Measurements from ENCODE around the gene TCF7L1.

TCF7L1 gene

GRCh38 chr2:85257970-85258605 lies 124.9 kb downstream of the TCF7L1 start:
- no peak overlapping the region for H3K27ac Mint-ChIP-seq
- no peak overlapping the region for H3K4me3 Mint-ChIP-seq
- H3K4me1 Mint-ChIP-seq (ENCODE audit: low read depth), result no peaks in the 10 kb centered on the region
- peaks cover 7% of the 10 kb centered on the region for H3K27me3 Mint-ChIP-seq
- no peaks in the 10 kb centered on the region for H3K9me3 Mint-ChIP-seq
- no peaks in the 10 kb centered on the region for H3K36me3 Mint-ChIP-seq (ENCODE audit: low read depth)
- intact Hi-C loops (cut with micrococcal nuclease), result no loop called here

- intact Hi-C loops (cut with micrococcal nuclease), result no loop called here
- Mint-ChIP-seq H3K9me3 (no peaks in the 10 kb centered on the region), H3K4me1 (ENCODE audit: low read depth) (no peaks in the 10 kb centered on the region), H3K4me3 (no peak overlapping the region), H3K27me3 (peaks cover 11% of the 10 kb centered on the region), H3K36me3 (ENCODE audit: low read depth) (no peaks in the 10 kb centered on the region), H3K27ac (no peak overlapping the region)
These were observed 126.0 kb downstream of the TCF7L1 start for GRCh38 chr2:85259101-85259590.

GRCh38 chr2:85259879-85260278 lies 126.7 kb downstream of the TCF7L1 start:
- H3K4me3 Mint-ChIP-seq, result no peak overlapping the region
- no peak overlapping the region for H3K27ac Mint-ChIP-seq
- no peaks in the 10 kb centered on the region for H3K9me3 Mint-ChIP-seq
- H3K27me3 Mint-ChIP-seq, result peaks cover 9% of the 10 kb centered on the region
- H3K4me1 Mint-ChIP-seq (ENCODE audit: low read depth), result no peaks in the 10 kb centered on the region
- intact Hi-C loops (cut with micrococcal nuclease), result no loop called here
- H3K36me3 Mint-ChIP-seq (ENCODE audit: low read depth), result no peaks in the 10 kb centered on the region

GRCh38 chr2:85263591-85263990 lies 130.4 kb downstream of the TCF7L1 start:
- peaks cover 10% of the 10 kb centered on the region for H3K27me3 Mint-ChIP-seq
- H3K4me3 Mint-ChIP-seq, result no peak overlapping the region
- no peaks in the 10 kb centered on the region for H3K36me3 Mint-ChIP-seq (ENCODE audit: low read depth)
- intact Hi-C loops (cut with micrococcal nuclease), result no loop called here
- no peaks in the 10 kb centered on the region for H3K4me1 Mint-ChIP-seq (ENCODE audit: low read depth)
- H3K27ac Mint-ChIP-seq, result no peak overlapping the region
- no peaks in the 10 kb centered on the region for H3K9me3 Mint-ChIP-seq

GRCh38 chr2:85264471-85264870 lies 131.3 kb downstream of the TCF7L1 start:
- intact Hi-C loops (cut with micrococcal nuclease), result no loop called here

GRCh38 chr2:85265304-85265703 lies 132.1 kb downstream of the TCF7L1 start:
- Mint-ChIP-seq H3K4me1 (ENCODE audit: low read depth) (no peaks in the 10 kb centered on the region), H3K36me3 (ENCODE audit: low read depth) (no peaks in the 10 kb centered on the region), H3K27ac (no peak overlapping the region), H3K9me3 (no peaks in the 10 kb centered on the region), H3K27me3 (peaks cover 13% of the 10 kb centered on the region), H3K4me3 (no peak overlapping the region)
- intact Hi-C loops (cut with micrococcal nuclease), result no loop called here

More at GRCh38 chr2:85264471-85264870, 131.3 kb downstream of the TCF7L1 start:
- Mint-ChIP-seq H3K9me3 (no peaks in the 10 kb centered on the region), H3K27me3 (peaks cover 13% of the 10 kb centered on the region), H3K4me3 (no peak overlapping the region), H3K4me1 (ENCODE audit: low read depth) (no peaks in the 10 kb centered on the region), H3K27ac (no peak overlapping the region), H3K36me3 (ENCODE audit: low read depth) (no peaks in the 10 kb centered on the region)

- intact Hi-C loops (cut with micrococcal nuclease), result loop anchor here (1.0 kb wide), 1 partner anchor 32 kb away; no protein-coding TSS in a partner anchor
- Mint-ChIP-seq H3K4me1 (ENCODE audit: low read depth) (no peaks in the 10 kb centered on the region), H3K4me3 (no peak overlapping the region), H3K27me3 (peaks cover 16% of the 10 kb centered on the region), H3K9me3 (no peaks in the 10 kb centered on the region), H3K27ac (no peak overlapping the region), H3K36me3 (ENCODE audit: low read depth) (no peaks in the 10 kb centered on the region)
These were observed 133.2 kb downstream of the TCF7L1 start for GRCh38 chr2:85266146-85267041.

- intact Hi-C loops (cut with micrococcal nuclease), result no loop called here
- H3K4me3 Mint-ChIP-seq, result no peak overlapping the region
- no peaks in the 10 kb centered on the region for H3K4me1 Mint-ChIP-seq (ENCODE audit: low read depth)
- H3K36me3 Mint-ChIP-seq (ENCODE audit: low read depth), result no peaks in the 10 kb centered on the region
- H3K27ac Mint-ChIP-seq, result no peak overlapping the region
- no peaks in the 10 kb centered on the region for H3K9me3 Mint-ChIP-seq
- H3K27me3 Mint-ChIP-seq, result peaks cover 8% of the 10 kb centered on the region
These were observed 136.8 kb downstream of the TCF7L1 start for GRCh38 chr2:85269959-85270358.

GRCh38 chr2:85272357-85272756 lies 139.2 kb downstream of the TCF7L1 start:
- no peaks in the 10 kb centered on the region for H3K9me3 Mint-ChIP-seq
- H3K4me3 Mint-ChIP-seq, result no peak overlapping the region
- H3K4me1 Mint-ChIP-seq (ENCODE audit: low read depth), result no peaks in the 10 kb centered on the region
- intact Hi-C loops (cut with micrococcal nuclease), result no loop called here
- H3K27ac Mint-ChIP-seq, result no peak overlapping the region
- no peaks in the 10 kb centered on the region for H3K36me3 Mint-ChIP-seq (ENCODE audit: low read depth)
- peaks cover 14% of the 10 kb centered on the region for H3K27me3 Mint-ChIP-seq

GRCh38 chr2:85273738-85274731 lies 140.8 kb downstream of the TCF7L1 start:
- intact Hi-C loops (cut with micrococcal nuclease), result no loop called here
- Mint-ChIP-seq H3K4me3 (no peak overlapping the region), H3K27me3 (peaks cover 12% of the 10 kb centered on the region)

GRCh38 chr2:85275984-85276540 lies 142.9 kb downstream of the TCF7L1 start:
- Mint-ChIP-seq H3K27ac (no peak overlapping the region), H3K4me1 (ENCODE audit: low read depth) (no peaks in the 10 kb centered on the region), H3K27me3 (peaks cover 13% of the 10 kb centered on the region), H3K36me3 (ENCODE audit: low read depth) (no peaks in the 10 kb centered on the region), H3K9me3 (no peaks in the 10 kb centered on the region), H3K4me3 (no peak overlapping the region)
- intact Hi-C loops (cut with micrococcal nuclease), result no loop called here

More at GRCh38 chr2:85273738-85274731, 140.8 kb downstream of the TCF7L1 start:
- Mint-ChIP-seq H3K36me3 (ENCODE audit: low read depth) (no peaks in the 10 kb centered on the region), H3K27ac (no peak overlapping the region), H3K9me3 (no peaks in the 10 kb centered on the region), H3K4me1 (ENCODE audit: low read depth) (no peaks in the 10 kb centered on the region)

GRCh38 chr2:85276571-85277118 lies 143.5 kb downstream of the TCF7L1 start:
- Mint-ChIP-seq H3K4me1 (ENCODE audit: low read depth) (no peaks in the 10 kb centered on the region), H3K36me3 (ENCODE audit: low read depth) (no peaks in the 10 kb centered on the region), H3K27me3 (peaks cover 13% of the 10 kb centered on the region), H3K9me3 (no peaks in the 10 kb centered on the region), H3K27ac (no peak overlapping the region), H3K4me3 (no peak overlapping the region)
- intact Hi-C loops (cut with micrococcal nuclease), result no loop called here

Measured in dendritic cell treated with granulocyte-macrophage colony-stimulating factor and Interleukin-4, amounts not matched to agents 40 ng/mL and 50 ng/mL, for 4 days (primary cell).